Mesenchymal stem cell (in vitro differentiated cells and primary cell): Measurements from ENCODE around the gene UCN2.

Experiments
- DNase-seq: peaks from one replicate; pipeline ENCODE4 v3.0.0-alpha.2; 2013
- H2AFZ ChIP-seq: one replicate; pipeline ENCODE4 v1.6.1; 2013; ENCODE audit warnings: low read depth, mild to moderate bottlenecking, control low read depth, inconsistent platforms, low read length, moderate library complexity
- H2AK5ac ChIP-seq: 2 replicates; pipeline ENCODE4 v1.6.1; 2013; ENCODE audit warnings: low read length, moderate library complexity, mild to moderate bottlenecking, inconsistent platforms; ENCODE audit not compliant: severe bottlenecking
- H2BK120ac ChIP-seq: one replicate; pipeline ENCODE4 v1.6.1; 2013; ENCODE audit warnings: low read depth, mild to moderate bottlenecking, inconsistent platforms, low read length, moderate library complexity
- H2BK12ac ChIP-seq, 2 experiments: one replicate each; pipeline ENCODE4 v1.6.1; 2013; ENCODE audit warnings: inconsistent platforms in 2 of 2, low read length in 2 of 2, mild to moderate bottlenecking in 2 of 2, moderate library complexity in 2 of 2, control low read depth in 1 of 2
- H2BK15ac ChIP-seq: one replicate; pipeline ENCODE4 v1.6.1; 2013; ENCODE audit warnings: mild to moderate bottlenecking, low read depth, inconsistent platforms; ENCODE audit not compliant: poor library complexity, severe bottlenecking
- H2BK5ac ChIP-seq: 2 replicates; pipeline ENCODE4 v1.6.1; 2013; ENCODE audit warnings: low read depth, mild to moderate bottlenecking, low read length, control low read depth, inconsistent platforms; ENCODE audit not compliant: poor library complexity, severe bottlenecking
- H3K14ac ChIP-seq, 2 experiments: one replicate each; pipeline ENCODE4 v1.6.1; 2013; ENCODE audit warnings: inconsistent platforms in 2 of 2, low read length in 2 of 2, control low read depth in 1 of 2, mild to moderate bottlenecking in 1 of 2, moderate library complexity in 1 of 2
- H3K18ac ChIP-seq, 2 experiments: one replicate each; pipeline ENCODE4 v1.6.1; 2013; ENCODE audit warnings: inconsistent platforms in 2 of 2, low read length in 2 of 2, control low read depth in 1 of 2, low read depth in 1 of 2, mild to moderate bottlenecking in 1 of 2
- H3K23ac ChIP-seq, 2 experiments: one replicate each; pipeline ENCODE4 v1.6.1; 2013; ENCODE audit warnings: inconsistent platforms in 2 of 2, low read length in 2 of 2, mild to moderate bottlenecking in 2 of 2, moderate library complexity in 2 of 2, control low read depth in 1 of 2
- H3K27ac ChIP-seq: 2 replicates; pipeline ENCODE4 v1.5.1; 2013; ENCODE audit warnings: mild to moderate bottlenecking, moderate library complexity, low read length, control low read depth, inconsistent platforms; ENCODE audit not compliant: poor library complexity, severe bottlenecking
- H3K27me3 ChIP-seq, 2 experiments: 2 replicates each; pipeline versions ENCODE4 v1.6.1 to v1.7.0; 2013; ENCODE audit warnings: low read length in 2 of 2, mild to moderate bottlenecking in 2 of 2, moderate library complexity in 2 of 2, control low read depth in 1 of 2, inconsistent platforms in 1 of 2; ENCODE audit not compliant: control insufficient read depth in 1 of 2, insufficient read depth in 1 of 2
- H3K36me3 ChIP-seq, 2 experiments: 2 replicates each; pipeline versions ENCODE4 v1.6.1 to v1.7.0; 2013; ENCODE audit warnings: low read length in 2 of 2, control low read depth in 1 of 2, inconsistent platforms in 1 of 2, low read depth in 1 of 2, mild to moderate bottlenecking in 1 of 2; ENCODE audit not compliant: insufficient read depth in 2 of 2, control insufficient read depth in 1 of 2
- H3K4ac ChIP-seq, 2 experiments: one replicate each; pipeline ENCODE4 v1.6.1; 2013; ENCODE audit warnings: inconsistent platforms in 2 of 2, low read length in 2 of 2, mild to moderate bottlenecking in 2 of 2, moderate library complexity in 2 of 2, control low read depth in 1 of 2, low read depth in 1 of 2
- H3K4me1 ChIP-seq: 2 replicates; pipeline ENCODE4 v1.6.1; 2013; ENCODE audit warnings: low read depth, low read length, control low read depth; ENCODE audit not compliant: control insufficient read depth, insufficient read depth
- H3K4me2 ChIP-seq: 2 replicates; pipeline ENCODE4 v1.6.1; 2013; ENCODE audit warnings: low read length, mild to moderate bottlenecking, inconsistent platforms; ENCODE audit not compliant: poor library complexity, severe bottlenecking
- H3K4me3 ChIP-seq, 2 experiments: 2 replicates each; pipeline versions ENCODE4 v1.5.1 to v1.7.0; 2013; ENCODE audit warnings: low read length in 2 of 2, mild to moderate bottlenecking in 2 of 2, control low read depth in 1 of 2, low read depth in 1 of 2; ENCODE audit not compliant: insufficient read depth in 1 of 2
- H3K79me1 ChIP-seq: replicated peaks from 2 replicates; pipeline ENCODE4 v1.6.1; 2013; ENCODE audit warnings: mild to moderate bottlenecking, control low read depth, low read length, inconsistent platforms; ENCODE audit not compliant: poor library complexity, severe bottlenecking
- H3K9ac ChIP-seq: 2 replicates; pipeline ENCODE4 v1.7.0; 2013; ENCODE audit warnings: mild to moderate bottlenecking, low read length, moderate library complexity
- H3K9me3 ChIP-seq: 2 replicates; pipeline ENCODE4 v1.7.0; 2013; ENCODE audit warnings: mild to moderate bottlenecking, low read length; ENCODE audit not compliant: control insufficient read depth
- H4K8ac ChIP-seq: one replicate; pipeline ENCODE4 v1.6.1; 2013; ENCODE audit warnings: inconsistent platforms, mild to moderate bottlenecking, low read length, moderate library complexity
- H4K91ac ChIP-seq: one replicate; pipeline ENCODE4 v1.6.1; 2013; ENCODE audit warnings: mild to moderate bottlenecking, low read length, inconsistent platforms
- WGBS: methylation state at CpG from one replicate; pipeline ENCODE4 v1.1.7; 2013; ENCODE audit warnings: mixed read lengths; 5-methylcytosine and 5-hydroxymethylcytosine counted together

UCN2 gene

DNA sequence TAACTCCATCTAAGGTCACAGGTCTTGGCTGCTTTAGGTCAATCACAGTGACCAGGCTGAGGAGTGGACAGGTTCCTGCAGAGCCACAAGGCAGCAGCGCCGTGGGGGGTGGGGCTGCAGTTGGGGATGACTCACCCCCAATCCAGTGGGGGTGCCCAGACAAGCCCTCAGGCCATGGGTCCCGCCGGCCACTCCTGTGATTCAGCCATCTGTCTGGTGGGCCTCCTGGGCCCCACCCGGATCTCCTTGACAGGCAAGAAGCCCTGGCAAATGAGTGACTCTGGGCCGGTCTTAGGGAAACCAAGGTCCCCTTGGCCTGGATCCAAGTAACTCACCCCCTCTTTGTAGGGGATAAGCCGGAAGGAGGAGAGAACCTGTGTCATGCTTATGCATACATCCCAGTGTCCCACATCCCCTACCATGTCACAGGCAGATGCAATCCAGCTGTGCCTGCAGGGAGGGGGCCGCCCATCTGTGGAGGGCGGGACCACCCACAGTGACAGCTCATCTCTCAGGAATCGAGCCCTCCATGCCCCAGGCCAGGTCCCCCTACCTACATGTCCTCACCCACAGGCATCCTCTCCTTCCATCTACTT is 32.0 kb upstream of the UCN2 start:
- H3K27ac ChIP-seq: peak overlapping the region; percentile 91
- 4% methylated on average over 10 of the region's 10 CpGs for WGBS
- peaks cover 24 to 63% of the 10 kb centered on the region in 2 experiments for H3K36me3 ChIP-seq
- H3K79me1 ChIP-seq: peaks cover 1% of the 10 kb centered on the region
- H2AK5ac ChIP-seq: peak overlapping the region; percentile 92
- H2BK15ac ChIP-seq: peak overlapping the region; percentile 55
- H3K14ac ChIP-seq: no peak overlapping the region
- no peak overlapping the region for H2AFZ ChIP-seq
- no peak overlapping the region for H3K4me2 ChIP-seq
- H3K27me3 ChIP-seq: no peaks in the 10 kb centered on the region
- peak overlapping the region in 1 of 2 experiments; percentile 61 for H3K23ac ChIP-seq
- H2BK5ac ChIP-seq: peak overlapping the region; percentile 73
- H3K9ac ChIP-seq: no peak overlapping the region
- H2BK12ac ChIP-seq: peak overlapping the region; percentile 85 to 98
- no peaks in the 10 kb centered on the region for H3K9me3 ChIP-seq
- peaks cover 94% of the 10 kb centered on the region for H3K4me1 ChIP-seq
- peak overlapping the region; percentile 58 to 86 for H3K18ac ChIP-seq
- H3K4ac ChIP-seq: peak overlapping the region; percentile 55 to 92
- H4K91ac ChIP-seq: peak overlapping the region; percentile 90
- peak overlapping the region in 1 of 2 experiments; percentile 73 for H3K4me3 ChIP-seq
- DNase-seq: peak; percentile 97
- H2BK120ac ChIP-seq: peak overlapping the region; percentile 78
- H4K8ac ChIP-seq: peak overlapping the region; percentile 33

- Histone ChIP-seq H3K27me3 (no peaks in the 10 kb centered on the region), H2BK15ac (peak within 1 kb of the TSS; percentile 55), H3K79me1 (no peaks in the 10 kb centered on the region), H3K18ac (peak within 1 kb of the TSS; percentile 86 to 94), H2AK5ac (peak within 1 kb of the TSS; percentile 92), H4K8ac (peak within 1 kb of the TSS; percentile 49), H3K4ac (peak within 1 kb of the TSS; percentile 82 to 92), H3K9ac (peak within 1 kb of the TSS; percentile 75), H2AFZ (no peak within 1 kb of the TSS), H2BK12ac (peak within 1 kb of the TSS; percentile 85 to 98), H3K9me3 (no peaks in the 10 kb centered on the region), H3K4me1 (peaks cover 95% of the 10 kb centered on the region), H2BK5ac (peak within 1 kb of the TSS; percentile 73), H3K36me3 (peaks cover 19 to 63% of the 10 kb centered on the region in 2 experiments), H2BK120ac (peak within 1 kb of the TSS; percentile 78), H4K91ac (peak within 1 kb of the TSS; percentile 90), H3K23ac (peak within 1 kb of the TSS in 1 of 2 experiments; percentile 61), H3K4me2 (peak within 1 kb of the TSS; percentile 81), H3K14ac (peak within 1 kb of the TSS in 1 of 2 experiments; percentile 80), H3K27ac (peak within 1 kb of the TSS; percentile 91), H3K4me3 (peak within 1 kb of the TSS; percentile 59 to 73)
- WGBS: 13% methylated on average over 25 of the region's 35 CpGs
- DNase-seq: no peak
Measured at GRCh38 chr3:48595075-48595525, 31.5 kb upstream of the UCN2 start, which contains the start of gene COL7A1. Gene COL7A1 (minus strand): TSS chr3:48595329. CDS start chr3:48595159, 170 bp downstream.

DNA sequence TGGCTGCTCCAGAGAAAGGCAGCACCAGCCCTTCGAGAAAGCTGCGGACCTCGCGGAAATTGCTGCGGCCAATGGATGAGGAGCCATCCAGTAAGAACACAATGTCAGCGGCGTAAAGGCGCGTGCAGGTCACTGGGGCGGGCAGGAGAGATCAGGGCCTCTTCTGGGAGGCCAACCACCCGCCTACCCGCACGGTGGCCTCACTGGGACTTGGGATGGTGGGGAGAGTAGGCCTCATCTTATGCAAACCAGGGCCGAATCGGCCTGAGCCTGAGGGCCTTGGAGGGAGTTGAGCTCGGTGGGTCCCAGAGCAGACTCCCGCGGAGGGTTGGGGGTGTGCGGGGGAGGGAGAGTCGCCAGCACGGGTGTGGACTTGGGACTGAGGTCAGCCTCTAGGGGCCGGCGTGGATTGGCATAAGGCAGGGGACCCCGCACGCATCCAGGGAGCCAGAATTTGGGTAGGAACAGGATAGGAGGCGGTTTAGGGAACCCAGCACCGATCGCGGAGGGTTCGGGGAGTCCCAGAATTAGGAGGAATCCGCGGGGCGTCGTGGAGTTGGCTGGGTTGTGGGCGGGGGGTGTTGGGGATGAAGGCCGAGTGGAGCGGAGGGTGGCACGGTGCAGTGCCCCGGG is 31.0 kb upstream of the UCN2 start:
- Histone ChIP-seq H3K4me2 (peak overlapping the region; percentile 81), H2BK120ac (peak overlapping the region; percentile 78)

GRCh38 chr3:48593337-48593736 is 29.8 kb upstream of the UCN2 start:
- Histone ChIP-seq H3K27ac (no peak overlapping the region), H2BK15ac (no peak overlapping the region), H2AFZ (no peak overlapping the region), H3K9ac (no peak overlapping the region), H4K91ac (no peak overlapping the region), H3K4me2 (peak overlapping the region; percentile 81), H3K27me3 (no peaks in the 10 kb centered on the region), H3K18ac (no peak overlapping the region), H3K4ac (no peak overlapping the region), H2BK12ac (peak overlapping the region in 1 of 2 experiments; percentile 61), H3K4me1 (peaks cover 92% of the 10 kb centered on the region), H3K14ac (peak overlapping the region in 1 of 2 experiments; percentile 85), H4K8ac (no peak overlapping the region), H3K79me1 (peaks cover 8% of the 10 kb centered on the region), H2BK120ac (no peak overlapping the region), H3K23ac (no peak overlapping the region), H2AK5ac (no peak overlapping the region), H3K4me3 (peak overlapping the region in 1 of 2 experiments; percentile 11), H3K36me3 (peaks cover 6 to 66% of the 10 kb centered on the region in 2 experiments), H2BK5ac (no peak overlapping the region), H3K9me3 (no peaks in the 10 kb centered on the region)
- no peak for DNase-seq
- WGBS: 96% methylated on average over 9 of the region's 9 CpGs

More for the DNA sequence above, 31.0 kb upstream of the UCN2 start:
- peak overlapping the region; percentile 37 to 82 for H3K4ac ChIP-seq
- no peak overlapping the region for H2AFZ ChIP-seq
- peaks cover 93% of the 10 kb centered on the region for H3K4me1 ChIP-seq
- H4K91ac ChIP-seq: peak overlapping the region; percentile 8
- H4K8ac ChIP-seq: peak overlapping the region; percentile 49
- peaks cover 13 to 62% of the 10 kb centered on the region in 2 experiments for H3K36me3 ChIP-seq
- peak; percentile 43 for DNase-seq
- no peaks in the 10 kb centered on the region for H3K79me1 ChIP-seq
- peak overlapping the region; percentile 4 for H2BK15ac ChIP-seq
- peak overlapping the region; percentile 58 for H2AK5ac ChIP-seq
- peak overlapping the region in 1 of 2 experiments; percentile 80 for H3K14ac ChIP-seq
- peak overlapping the region; percentile 59 to 73 for H3K4me3 ChIP-seq
- H3K23ac ChIP-seq: no peak overlapping the region
- peak overlapping the region; percentile 65 for H3K27ac ChIP-seq
- peak overlapping the region; percentile 33 for H2BK5ac ChIP-seq
- peak overlapping the region; percentile 75 for H3K9ac ChIP-seq
- no peaks in the 10 kb centered on the region for H3K27me3 ChIP-seq
- H3K9me3 ChIP-seq: no peaks in the 10 kb centered on the region
- peak overlapping the region; percentile 11 to 94 for H3K18ac ChIP-seq
- peak overlapping the region; percentile 35 to 78 for H2BK12ac ChIP-seq
- WGBS: 44% methylated on average over 36 of the region's 39 CpGs
